ENCODE measurements around the gene GPANK1. TPM values are rescaled to one million over a fixed set of nuclear protein-coding genes. Genes with fewer than 3 reads are reported as not detected.

Gene GPANK1
- total and polyA plus RNA-seq, 2 of the 13 experiments (the other 11 are each of a cell fraction or from before 2014, with no cell fraction given), result 15.4 to 22.8 TPM

DNA sequence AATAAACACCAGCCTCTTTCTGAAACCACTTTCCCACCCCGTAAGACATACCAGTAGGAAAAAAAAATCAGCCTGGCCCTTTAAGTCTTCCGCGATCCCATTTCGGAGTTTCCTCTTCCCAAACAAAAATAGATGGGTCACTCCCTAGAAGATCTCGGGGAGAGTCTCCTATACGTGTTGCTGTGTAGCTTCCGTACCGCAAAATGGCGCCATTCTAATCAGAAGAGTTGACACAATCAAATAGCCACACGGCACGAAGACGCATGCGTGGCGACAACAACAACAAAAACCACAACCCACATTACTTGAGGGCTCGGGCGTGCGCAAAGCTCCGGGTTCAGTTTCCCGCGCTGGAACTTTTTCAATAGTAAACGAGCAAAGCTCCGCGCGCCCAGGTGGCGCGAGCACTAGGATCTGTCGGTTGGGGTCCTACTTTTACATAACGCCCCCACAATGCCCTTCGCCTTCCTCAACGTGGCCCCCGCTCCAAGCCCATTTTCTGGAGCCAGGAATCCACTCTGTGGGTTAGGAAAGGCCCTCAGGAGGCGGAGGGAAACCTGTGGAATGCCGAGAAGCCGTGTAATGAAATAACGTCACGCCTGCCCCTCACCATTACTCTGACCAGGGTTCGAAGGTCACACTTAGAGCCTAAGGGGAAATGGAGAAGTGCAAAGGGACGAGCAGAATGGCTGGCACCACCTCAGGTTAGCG lies at the start of gene GPANK1 (continued):
- no peak for TF ChIP-seq RELA (CRISPR knock-in tag; IDR thresholded peaks at IDR 0.05)
- peak; percentile 95 for TF ChIP-seq ZC3H13 (CRISPR knock-in tag; IDR thresholded peaks at IDR 0.05)
- TF ChIP-seq SALL1 (CRISPR knock-in tag; IDR thresholded peaks at IDR 0.05), result peak; percentile 75
- 0 out of 2 replicates have a peak, but pooled peaks have one; percentile 68 for TF ChIP-seq ZNF615 (CRISPR knock-in tag; IDR thresholded peaks at IDR 0.05; ENCODE audit: borderline replicate concordance)
- no peak for TF ChIP-seq GTF3A (CRISPR knock-in tag; conservative IDR thresholded peaks at IDR 0.05)
- TF ChIP-seq SIX1 (CRISPR knock-in tag; IDR thresholded peaks at IDR 0.05; ENCODE audit: borderline replicate concordance), result no peak; the same call in 1 of the 2 replicates
- 0 out of 2 replicates have a peak, but pooled peaks have one; percentile 11 for TF ChIP-seq ZFP1 (CRISPR knock-in tag; IDR thresholded peaks at IDR 0.05)
- TF ChIP-seq ELF4 (CRISPR knock-in tag; IDR thresholded peaks at IDR 0.05; ENCODE audit: borderline replicate concordance), result no peak
- no peak for TF ChIP-seq MIER2 (CRISPR knock-in tag; IDR thresholded peaks at IDR 0.05)
- TF ChIP-seq ZNF605 (CRISPR knock-in tag; IDR thresholded peaks at IDR 0.05), result peak; percentile 85
- peak; percentile 58 for TF ChIP-seq ZBTB14 (CRISPR knock-in tag; IDR thresholded peaks at IDR 0.05)
- TF ChIP-seq, protein P1, sequence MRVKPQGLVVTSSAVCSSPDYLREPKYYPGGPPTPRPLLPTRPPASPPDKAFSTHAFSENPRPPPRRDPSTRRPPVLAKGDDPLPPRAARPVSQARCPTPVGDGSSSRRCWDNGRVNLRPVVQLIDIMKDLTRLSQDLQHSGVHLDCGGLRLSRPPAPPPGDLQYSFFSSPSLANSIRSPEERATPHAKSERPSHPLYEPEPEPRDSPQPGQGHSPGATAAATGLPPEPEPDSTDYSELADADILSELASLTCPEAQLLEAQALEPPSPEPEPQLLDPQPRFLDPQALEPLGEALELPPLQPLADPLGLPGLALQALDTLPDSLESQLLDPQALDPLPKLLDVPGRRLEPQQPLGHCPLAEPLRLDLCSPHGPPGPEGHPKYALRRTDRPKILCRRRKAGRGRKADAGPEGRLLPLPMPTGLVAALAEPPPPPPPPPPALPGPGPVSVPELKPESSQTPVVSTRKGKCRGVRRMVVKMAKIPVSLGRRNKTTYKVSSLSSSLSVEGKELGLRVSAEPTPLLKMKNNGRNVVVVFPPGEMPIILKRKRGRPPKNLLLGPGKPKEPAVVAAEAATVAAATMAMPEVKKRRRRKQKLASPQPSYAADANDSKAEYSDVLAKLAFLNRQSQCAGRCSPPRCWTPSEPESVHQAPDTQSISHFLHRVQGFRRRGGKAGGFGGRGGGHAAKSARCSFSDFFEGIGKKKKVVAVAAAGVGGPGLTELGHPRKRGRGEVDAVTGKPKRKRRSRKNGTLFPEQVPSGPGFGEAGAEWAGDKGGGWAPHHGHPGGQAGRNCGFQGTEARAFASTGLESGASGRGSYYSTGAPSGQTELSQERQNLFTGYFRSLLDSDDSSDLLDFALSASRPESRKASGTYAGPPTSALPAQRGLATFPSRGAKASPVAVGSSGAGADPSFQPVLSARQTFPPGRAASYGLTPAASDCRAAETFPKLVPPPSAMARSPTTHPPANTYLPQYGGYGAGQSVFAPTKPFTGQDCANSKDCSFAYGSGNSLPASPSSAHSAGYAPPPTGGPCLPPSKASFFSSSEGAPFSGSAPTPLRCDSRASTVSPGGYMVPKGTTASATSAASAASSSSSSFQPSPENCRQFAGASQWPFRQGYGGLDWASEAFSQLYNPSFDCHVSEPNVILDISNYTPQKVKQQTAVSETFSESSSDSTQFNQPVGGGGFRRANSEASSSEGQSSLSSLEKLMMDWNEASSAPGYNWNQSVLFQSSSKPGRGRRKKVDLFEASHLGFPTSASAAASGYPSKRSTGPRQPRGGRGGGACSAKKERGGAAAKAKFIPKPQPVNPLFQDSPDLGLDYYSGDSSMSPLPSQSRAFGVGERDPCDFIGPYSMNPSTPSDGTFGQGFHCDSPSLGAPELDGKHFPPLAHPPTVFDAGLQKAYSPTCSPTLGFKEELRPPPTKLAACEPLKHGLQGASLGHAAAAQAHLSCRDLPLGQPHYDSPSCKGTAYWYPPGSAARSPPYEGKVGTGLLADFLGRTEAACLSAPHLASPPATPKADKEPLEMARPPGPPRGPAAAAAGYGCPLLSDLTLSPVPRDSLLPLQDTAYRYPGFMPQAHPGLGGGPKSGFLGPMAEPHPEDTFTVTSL (CRISPR knock-in tag; IDR thresholded peaks at IDR 0.05; ENCODE audit: borderline replicate concordance), result peak; percentile 38; the same call in 1 of the 2 replicates
- no peak for TF ChIP-seq JDP2 (CRISPR knock-in tag; IDR thresholded peaks at IDR 0.05; ENCODE audit: borderline replicate concordance)
- TF ChIP-seq ZNF142 (CRISPR knock-in tag; IDR thresholded peaks at IDR 0.05), result 0 out of 2 replicates have a peak, but pooled peaks have one; percentile 34
- TF ChIP-seq ATAD3A (CRISPR knock-in tag; IDR thresholded peaks at IDR 0.05), result no peak
- TF ChIP-seq, protein P2, sequence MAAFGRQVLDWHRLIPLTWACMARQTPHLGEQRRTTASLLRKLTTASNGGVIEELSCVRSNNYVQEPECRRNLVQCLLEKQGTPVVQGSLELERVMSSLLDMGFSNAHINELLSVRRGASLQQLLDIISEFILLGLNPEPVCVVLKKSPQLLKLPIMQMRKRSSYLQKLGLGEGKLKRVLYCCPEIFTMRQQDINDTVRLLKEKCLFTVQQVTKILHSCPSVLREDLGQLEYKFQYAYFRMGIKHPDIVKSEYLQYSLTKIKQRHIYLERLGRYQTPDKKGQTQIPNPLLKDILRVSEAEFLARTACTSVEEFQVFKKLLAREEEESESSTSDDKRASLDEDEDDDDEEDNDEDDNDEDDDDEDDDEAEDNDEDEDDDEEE (CRISPR knock-in tag; IDR thresholded peaks at IDR 0.05), result no peak; the same call in 1 of the 2 replicates

All from HepG2 (cell line).